CD1c-positive myeloid dendritic cell (primary cell): ENCODE data around the gene CES1.
"Not testable (repeated sequence)": the region's sequence is repeated elsewhere in the genome, so short reads cannot be mapped to it uniquely, and the experiment has no call there.

Experiments
- DNase-seq: peaks from one replicate; pipeline ENCODE4 v3.0.0-alpha.2; 2016; ENCODE audit errors: extremely low spot score

CES1 gene

GRCh38 chr16:55830658-55831294 is 2.1 kb downstream of the CES1 start:
- DNase-seq = no peak

GRCh38 chr16:55829232-55829631 is 3.7 kb downstream of the CES1 start:
- DNase-seq = not testable (repeated sequence)

- no peak for DNase-seq
Observed at GRCh38 chr16:55828680-55829079, 4.2 kb downstream of the CES1 start.

GRCh38 chr16:55825115-55825728 is 7.7 kb downstream of the CES1 start:
- no peak for DNase-seq

GRCh38 chr16:55824473-55825000 is 8.4 kb downstream of the CES1 start:
- peak; percentile 56 for DNase-seq

- DNase-seq = no peak
Observed at GRCh38 chr16:55822280-55822810, 10.6 kb downstream of the CES1 start.

GRCh38 chr16:55821210-55821609 is 11.7 kb downstream of the CES1 start:
- no peak for DNase-seq

- no peak for DNase-seq
Observed at GRCh38 chr16:55820615-55821014, 12.3 kb downstream of the CES1 start.

GRCh38 chr16:55817236-55817912 is 15.5 kb downstream of the CES1 start:
- DNase-seq = no peak

- DNase-seq = not testable (repeated sequence)
Observed at GRCh38 chr16:55816222-55816621, 16.7 kb downstream of the CES1 start.

- DNase-seq = no peak
Observed at GRCh38 chr16:55815320-55815719, 17.6 kb downstream of the CES1 start.

GRCh38 chr16:55814174-55814573 is 18.7 kb downstream of the CES1 start:
- not testable (repeated sequence) for DNase-seq

- DNase-seq = not testable (repeated sequence)
Observed at GRCh38 chr16:55813730-55814129, 19.2 kb downstream of the CES1 start.

GRCh38 chr16:55812951-55813350 is 19.9 kb downstream of the CES1 start:
- no peak for DNase-seq

- DNase-seq = no peak
Observed at GRCh38 chr16:55811811-55812210, 21.1 kb downstream of the CES1 start.

GRCh38 chr16:55810451-55810961 is 22.4 kb downstream of the CES1 start:
- DNase-seq = no peak

GRCh38 chr16:55809851-55810250 is 23.0 kb downstream of the CES1 start:
- DNase-seq = no peak

- DNase-seq = no peak
Observed at GRCh38 chr16:55809386-55809785, 23.5 kb downstream of the CES1 start.

- not testable (repeated sequence) for DNase-seq
Observed at GRCh38 chr16:55808286-55808685, 24.6 kb downstream of the CES1 start.

GRCh38 chr16:55805104-55805503 is 27.8 kb downstream of the CES1 start:
- not testable (repeated sequence) for DNase-seq

GRCh38 chr16:55803681-55804080 is 29.2 kb downstream of the CES1 start:
- not testable (repeated sequence) for DNase-seq

- DNase-seq = not testable (repeated sequence)
Observed at GRCh38 chr16:55792934-55793374, 39.9 kb downstream of the CES1 start.
